Loucy (cell line): ENCODE measurements around the gene DNAJB12.

Experiments used
- CTCF ChIP-seq: fragments of 200-600 bp; sonication (generic); conservative IDR thresholded peaks from 2 replicates; pipeline ENCODE4 v1.5.1; 2014; ENCODE audit warnings: mild to moderate bottlenecking, antibody characterized with exemption, low read length
- EZH2phosphoT487 ChIP-seq: fragments of 200-600 bp; IDR thresholded peaks from 2 replicates; pipeline ENCODE4 v1.6.1; 2018; ENCODE audit warnings: antibody characterized with exemption, mild to moderate bottlenecking, moderate library complexity, borderline replicate concordance

GRCh38 chr10:72297805-72298591 lies 56.7 kb downstream of the DNAJB12 start:
- TF ChIP-seq EZH2phosphoT487 (no peak), CTCF (no peak)
